ENCODE results near the gene ARHGAP29. TPM values are rescaled to one million over a fixed set of nuclear protein-coding genes. Genes with fewer than 3 reads are reported as not detected.
A peak's percentile ranks its signal among the peaks of the same experiment; 100 is the strongest.

ARHGAP29 gene
- total RNA-seq, 1 donor from 2014 or later, result 63.8 TPM

DNA sequence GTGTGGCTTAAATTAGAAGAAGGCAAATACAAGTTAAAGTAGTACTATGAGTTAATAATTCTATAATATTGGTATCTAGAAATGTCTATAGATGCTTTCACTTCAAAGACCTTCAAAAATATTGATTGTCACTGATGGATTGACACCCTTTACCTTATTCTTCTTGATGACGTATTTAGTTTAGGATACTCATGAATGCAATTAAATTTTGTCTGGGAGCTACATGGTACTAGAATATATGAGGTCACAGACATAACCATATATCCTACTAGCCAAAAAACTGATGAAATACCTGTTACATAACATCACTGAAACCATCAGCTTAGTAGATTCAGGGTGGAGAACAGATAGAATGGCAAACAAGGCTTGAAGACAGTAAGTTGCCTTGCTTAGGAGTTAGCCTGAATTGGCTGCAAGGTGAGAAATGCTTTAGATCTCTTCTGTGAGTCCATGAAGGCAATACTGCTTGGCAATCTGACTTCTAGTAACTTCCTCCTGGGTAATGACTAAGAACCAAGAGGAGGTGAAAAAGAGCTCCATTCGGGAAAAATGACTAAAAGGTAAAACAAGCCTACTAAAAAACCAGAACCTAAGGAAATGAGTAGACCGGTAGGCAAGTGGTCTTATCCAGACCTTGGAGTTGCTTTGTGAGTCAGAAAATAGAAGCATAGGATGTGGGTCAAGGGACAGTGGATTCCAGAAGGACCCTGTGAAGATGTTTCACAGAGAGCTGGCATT lies 16.9 kb upstream of the ARHGAP29 start:
- TF ChIP-seq, protein P1, sequence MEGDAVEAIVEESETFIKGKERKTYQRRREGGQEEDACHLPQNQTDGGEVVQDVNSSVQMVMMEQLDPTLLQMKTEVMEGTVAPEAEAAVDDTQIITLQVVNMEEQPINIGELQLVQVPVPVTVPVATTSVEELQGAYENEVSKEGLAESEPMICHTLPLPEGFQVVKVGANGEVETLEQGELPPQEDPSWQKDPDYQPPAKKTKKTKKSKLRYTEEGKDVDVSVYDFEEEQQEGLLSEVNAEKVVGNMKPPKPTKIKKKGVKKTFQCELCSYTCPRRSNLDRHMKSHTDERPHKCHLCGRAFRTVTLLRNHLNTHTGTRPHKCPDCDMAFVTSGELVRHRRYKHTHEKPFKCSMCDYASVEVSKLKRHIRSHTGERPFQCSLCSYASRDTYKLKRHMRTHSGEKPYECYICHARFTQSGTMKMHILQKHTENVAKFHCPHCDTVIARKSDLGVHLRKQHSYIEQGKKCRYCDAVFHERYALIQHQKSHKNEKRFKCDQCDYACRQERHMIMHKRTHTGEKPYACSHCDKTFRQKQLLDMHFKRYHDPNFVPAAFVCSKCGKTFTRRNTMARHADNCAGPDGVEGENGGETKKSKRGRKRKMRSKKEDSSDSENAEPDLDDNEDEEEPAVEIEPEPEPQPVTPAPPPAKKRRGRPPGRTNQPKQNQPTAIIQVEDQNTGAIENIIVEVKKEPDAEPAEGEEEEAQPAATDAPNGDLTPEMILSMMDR (IDR thresholded peaks at IDR 0.05), result no peak
- ATAC-seq (peak in 1 of 2 donors; percentile 20), DNase-seq (no peak)
- no peak overlapping the region for H3K27ac ChIP-seq
- H3K36me3 ChIP-seq, result no peaks in the 10 kb centered on the region
- no peaks in the 10 kb centered on the region for H3K27me3 ChIP-seq (ENCODE audit: low read depth)
- H3K9me3 ChIP-seq, result no peaks in the 10 kb centered on the region
- H3K4me3 ChIP-seq, result no peak overlapping the region
- H3K4me1 ChIP-seq, result peaks cover 5% of the 10 kb centered on the region
- intact Hi-C loops (cut with DNase I), result no loop called here

DNA sequence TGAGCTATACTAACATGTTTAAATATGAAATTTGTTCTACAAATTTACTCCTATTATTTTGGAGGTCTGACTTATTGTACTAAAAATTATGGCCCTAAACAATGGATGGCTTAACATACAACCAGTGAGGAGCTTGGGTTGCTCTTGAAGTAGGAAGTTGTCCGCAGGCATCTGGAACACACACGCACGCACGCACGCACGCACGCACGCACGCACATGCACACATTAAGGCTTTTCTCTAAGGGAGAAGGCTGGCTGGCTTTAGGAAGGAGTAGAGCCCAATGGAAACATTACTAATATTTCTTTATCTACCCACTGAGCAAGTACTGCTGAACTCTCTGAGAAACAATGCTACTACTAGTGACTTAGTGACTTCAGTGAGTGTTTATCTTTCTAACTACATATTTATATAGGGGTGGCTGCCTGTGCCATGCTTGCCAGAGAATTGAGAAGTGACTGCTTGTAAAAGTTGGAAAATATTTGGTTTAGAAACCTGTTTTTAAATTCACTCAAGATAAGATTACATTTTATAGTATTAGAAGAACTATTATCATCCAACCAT lies 16.2 kb upstream of the ARHGAP29 start:
- peaks cover 3% of the 10 kb centered on the region for H3K4me1 ChIP-seq
- no peak overlapping the region for H3K4me3 ChIP-seq
- no peaks in the 10 kb centered on the region for H3K9me3 ChIP-seq
- TF ChIP-seq, protein P1 (IDR thresholded peaks at IDR 0.05), result no peak
- no peak overlapping the region for H3K27ac ChIP-seq
- DNase-seq (peak; percentile 43), ATAC-seq (peak; percentile 43 to 76)
- no peaks in the 10 kb centered on the region for H3K27me3 ChIP-seq (ENCODE audit: low read depth)
- H3K36me3 ChIP-seq, result no peaks in the 10 kb centered on the region
- intact Hi-C loops (cut with DNase I), result no loop called here

DNA sequence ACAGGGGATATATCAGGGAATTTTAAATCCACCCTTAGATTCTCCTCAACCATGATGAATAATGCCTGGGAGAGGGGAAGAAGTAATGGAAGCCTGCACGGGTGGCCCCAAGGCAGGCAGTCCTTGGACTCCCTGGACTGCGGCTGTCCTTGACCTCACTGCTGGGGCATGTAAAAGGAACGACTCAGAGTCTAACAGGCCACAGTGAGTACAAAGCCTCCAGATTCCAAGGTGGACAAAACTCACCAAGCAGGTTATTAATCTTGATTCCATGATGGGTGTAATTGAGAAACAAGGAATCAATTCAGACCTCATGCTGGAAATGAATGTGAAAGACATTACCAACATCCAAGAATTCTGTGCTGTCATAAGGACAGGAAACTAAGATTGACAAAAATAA lies 13.0 kb upstream of the ARHGAP29 start:
- intact Hi-C loops (cut with DNase I), result no loop called here
- no peaks in the 10 kb centered on the region for H3K4me1 ChIP-seq
- no peak overlapping the region for H3K4me3 ChIP-seq
- no peak overlapping the region for H3K27ac ChIP-seq
- H3K27me3 ChIP-seq (ENCODE audit: low read depth), result no peaks in the 10 kb centered on the region
- no peak for ATAC-seq
- TF ChIP-seq, protein P1 (IDR thresholded peaks at IDR 0.05), result no peak
- no peaks in the 10 kb centered on the region for H3K9me3 ChIP-seq
- no peaks in the 10 kb centered on the region for H3K36me3 ChIP-seq
- DNase-seq, result peak; percentile 45

DNA sequence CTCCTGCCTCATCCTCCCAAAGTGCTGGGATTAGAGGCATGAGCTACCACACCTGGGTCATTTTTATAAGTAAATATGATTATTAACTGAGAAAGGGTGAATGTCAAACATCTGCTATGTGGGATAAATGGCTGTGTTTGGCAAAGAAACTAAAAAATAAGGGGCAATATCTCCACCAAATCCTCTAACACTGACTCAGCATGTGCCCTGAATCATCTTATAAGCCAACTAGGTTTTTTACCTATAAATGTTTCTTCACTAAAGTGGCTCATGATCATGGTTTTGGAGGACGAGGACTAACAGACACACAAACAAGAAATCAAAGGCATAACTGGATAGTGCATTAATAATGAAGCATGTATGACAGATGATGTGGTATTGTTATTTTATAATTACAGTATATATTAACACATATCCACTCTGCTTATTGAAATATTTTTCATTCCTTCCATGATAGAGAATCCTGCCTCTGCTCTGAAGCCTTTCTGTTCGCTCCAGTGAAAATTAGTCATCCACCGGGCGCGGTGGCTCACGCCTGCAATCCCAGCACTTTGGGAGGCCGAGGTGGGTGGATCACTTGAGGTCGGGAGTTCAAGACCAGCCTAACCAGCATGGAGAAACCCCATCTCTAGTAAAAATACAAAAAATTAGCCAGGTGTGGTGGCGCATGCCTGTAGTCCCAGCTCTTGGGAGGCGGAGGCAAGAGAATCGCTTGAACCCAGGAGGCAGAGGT lies 11.7 kb upstream of the ARHGAP29 start:
- Histone ChIP-seq H3K27me3 (ENCODE audit: low read depth) (no peaks in the 10 kb centered on the region), H3K4me3 (no peak overlapping the region), H3K4me1 (no peaks in the 10 kb centered on the region), H3K36me3 (no peaks in the 10 kb centered on the region), H3K9me3 (no peaks in the 10 kb centered on the region), H3K27ac (no peak overlapping the region)
- DNase-seq (no peak), ATAC-seq (no peak)
- TF ChIP-seq, protein P1 (IDR thresholded peaks at IDR 0.05), result no peak
- intact Hi-C loops (cut with DNase I), result loop anchor here (10.0 kb wide), 1 partner anchor 86 kb away; no protein-coding TSS in a partner anchor

DNA sequence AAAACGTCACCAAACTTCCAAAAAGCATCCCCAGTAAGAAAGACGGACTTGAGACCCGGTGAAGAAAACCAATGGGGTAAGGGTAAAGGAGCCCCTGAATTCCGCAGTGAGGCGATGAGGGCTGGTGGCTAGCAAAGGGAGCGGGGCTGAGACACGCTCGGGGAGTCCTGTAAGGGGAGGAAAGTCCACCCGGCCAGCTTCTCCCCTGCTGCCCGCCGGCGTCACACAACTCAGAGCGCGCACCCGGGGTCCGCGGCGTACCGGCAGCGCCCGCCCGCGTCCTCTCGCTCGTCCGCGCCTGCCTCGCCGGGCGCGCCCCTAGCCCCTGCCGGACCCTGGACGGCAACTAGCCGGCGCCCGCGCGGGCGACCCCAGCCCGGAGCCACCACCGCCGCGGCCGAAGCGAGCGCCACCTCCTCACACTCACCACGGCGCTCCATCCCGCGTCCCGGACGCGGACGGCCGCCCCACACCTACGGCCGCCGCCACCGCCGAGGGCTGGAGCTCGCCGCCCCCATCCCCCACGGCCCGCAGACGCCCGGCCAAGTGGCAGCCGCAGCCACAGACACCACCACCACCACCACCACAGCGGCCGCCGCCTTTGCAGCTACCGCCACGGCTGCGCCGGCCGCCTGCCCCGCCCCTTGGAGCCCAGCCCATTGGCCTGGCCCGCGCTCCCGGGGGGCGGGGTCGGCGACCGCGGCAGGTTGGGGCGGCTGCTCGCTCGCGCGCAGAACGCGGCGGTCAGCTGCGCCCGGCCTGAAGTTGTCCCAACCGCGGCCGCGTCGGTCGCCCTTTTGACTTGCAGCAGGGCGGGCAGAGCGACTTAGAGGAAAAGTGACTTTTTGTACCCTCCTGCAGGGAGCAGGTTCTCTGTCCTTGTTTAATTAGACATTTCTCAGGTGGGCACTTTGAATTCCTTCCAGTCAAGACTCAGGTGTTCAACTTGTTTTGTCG lies 10.0 kb upstream of the ARHGAP29 start:
- H3K27me3 ChIP-seq (ENCODE audit: low read depth), result no peaks in the 10 kb centered on the region
- intact Hi-C loops (cut with DNase I), result loop anchor here (10.0 kb wide), 1 partner anchor 87 kb away; no protein-coding TSS in a partner anchor
- TF ChIP-seq, protein P1 (IDR thresholded peaks at IDR 0.05), result no peak
- peak overlapping the region; percentile 65 for H3K4me3 ChIP-seq
- no peaks in the 10 kb centered on the region for H3K4me1 ChIP-seq
- no peaks in the 10 kb centered on the region for H3K36me3 ChIP-seq
- peak; percentile 97 to 98 for ATAC-seq
- peak overlapping the region; percentile 87 for H3K27ac ChIP-seq
- H3K9me3 ChIP-seq, result no peaks in the 10 kb centered on the region
- DNase-seq, result peak; percentile 89

Measured in lower lobe of right lung (tissue), 2 donors.